Common myeloid progenitor, CD34-positive (primary cell): Measurements from ENCODE around the gene MOSPD2.

ENCODE experiments used
- CTCF ChIA-PET: fragments of 350-600 bp; sonication (Branson Sonifier 250); formaldehyde crosslinking; loops from one replicate; lab custom pipeline; 2021; ENCODE audit warnings: antibody characterized with exemption; lab: Charles Lee
- POLR2A ChIA-PET: fragments of 350-600 bp; sonication (Branson Sonifier 250); formaldehyde crosslinking; loops from one replicate; lab custom pipeline; 2021; ENCODE audit warnings: antibody characterized with exemption; lab: Charles Lee
- DNase-seq, 3 donors: peaks; one replicate each; pipeline versions ENCODE4 v3.0.0 to v3.0.0-alpha.2; 2013
- H3K27ac ChIP-seq, 2 experiments: 1 replicate in 1 of 2; 2 replicates in 1 of 2; pipeline ENCODE4 v1.7.0; 2013; ENCODE audit warnings: inconsistent platforms in 2 of 2, low read length in 2 of 2, mild to moderate bottlenecking in 2 of 2, low read depth in 1 of 2, moderate library complexity in 1 of 2; ENCODE audit not compliant: severe bottlenecking in 2 of 2, insufficient read depth in 1 of 2, poor library complexity in 1 of 2
- H3K27me3 ChIP-seq, 5 experiments: replicated peaks in 2 of 5; 1 replicate in 3 of 5; 2 replicates in 2 of 5; pipeline versions ENCODE4 v1.6.1 to v1.7.0; 2013; ENCODE audit warnings: low read length in 4 of 5, mild to moderate bottlenecking in 2 of 5, moderate library complexity in 2 of 5, inconsistent platforms in 1 of 5; ENCODE audit not compliant: insufficient read depth in 5 of 5, control insufficient read depth in 4 of 5
- H3K36me3 ChIP-seq, 4 experiments: 1 replicate in 2 of 4; 2 replicates in 2 of 4; pipeline versions ENCODE4 v1.6.1 to v1.7.0; 2013; ENCODE audit warnings: low read length in 3 of 4, control low read depth in 1 of 4, mild to moderate bottlenecking in 1 of 4; ENCODE audit not compliant: control insufficient read depth in 4 of 4, insufficient read depth in 4 of 4
- H3K4me1 ChIP-seq, 4 experiments: 1 replicate in 3 of 4; 2 replicates in 1 of 4; pipeline versions ENCODE4 v1.6.1 to v1.7.1; 2013; ENCODE audit warnings: low read length in 3 of 4, mild to moderate bottlenecking in 3 of 4, control low read depth in 1 of 4, inconsistent platforms in 1 of 4, moderate library complexity in 1 of 4; ENCODE audit not compliant: control insufficient read depth in 4 of 4, insufficient read depth in 4 of 4; ENCODE audit errors: control extremely low read depth in 1 of 4
- H3K4me3 ChIP-seq, 7 experiments: 1 replicate in 4 of 7; 2 replicates in 3 of 7; pipeline versions ENCODE4 v1.5.1 to v1.7.0; 2013; ENCODE audit warnings: mild to moderate bottlenecking in 7 of 7, low read length in 6 of 7, moderate library complexity in 6 of 7, inconsistent platforms in 2 of 7, low read depth in 2 of 7, control low read depth in 1 of 7; ENCODE audit not compliant: insufficient read depth in 4 of 7, control insufficient read depth in 1 of 7; ENCODE audit errors: extremely low read depth in 1 of 7
- H3K9me3 ChIP-seq, 5 experiments: 1 replicate in 4 of 5; 2 replicates in 1 of 5; pipeline versions ENCODE4 v1.6.1 to v1.7.1; 2013; ENCODE audit warnings: low read length in 4 of 5, mild to moderate bottlenecking in 2 of 5, inconsistent platforms in 1 of 5, low read depth in 1 of 5, moderate library complexity in 1 of 5; ENCODE audit not compliant: control insufficient read depth in 4 of 5, insufficient read depth in 2 of 5; ENCODE audit errors: control extremely low read depth in 1 of 5
- WGBS: methylation state at CpG from one replicate; pipeline ENCODE4 v1.1.5; 2013; ENCODE audit not compliant: insufficient coverage; 5-methylcytosine and 5-hydroxymethylcytosine counted together

MOSPD2 gene

DNA sequence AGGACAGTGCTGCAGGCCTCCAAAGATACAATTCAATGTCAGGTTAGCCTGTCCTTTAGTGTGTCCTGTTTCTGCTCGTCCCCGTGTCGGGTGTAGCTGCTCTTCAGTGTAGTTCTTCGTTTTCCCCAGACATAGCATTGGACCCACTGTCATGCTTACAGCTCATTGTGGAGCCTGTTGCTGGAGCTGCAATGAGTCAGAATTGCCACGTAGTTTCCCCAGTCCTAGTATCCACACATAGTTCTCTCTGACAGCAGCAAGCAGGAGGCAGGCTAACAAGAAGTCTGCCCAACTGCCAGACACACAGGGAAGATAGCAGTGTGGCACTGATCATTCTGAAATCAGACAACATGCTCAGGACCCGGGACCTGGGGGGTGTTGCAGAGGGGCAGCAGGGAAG, 49.2 kb downstream of the MOSPD2 start:
- peaks cover 0 to 2% (median under 1%) of the 10 kb centered on the region in 4 experiments for H3K36me3 ChIP-seq
- WGBS: 87% methylated on average over 5 of the region's 6 CpGs
- peaks cover 0 to 4% (median 0%) of the 10 kb centered on the region in 4 experiments for H3K4me1 ChIP-seq
- POLR2A ChIA-PET: no interaction called here
- H3K4me3 ChIP-seq: no peak overlapping the region
- peaks cover 0 to 5% (median 0%) of the 10 kb centered on the region in 5 experiments for H3K27me3 ChIP-seq
- H3K27ac ChIP-seq: no peak overlapping the region
- no peaks in the 10 kb centered on the region for H3K9me3 ChIP-seq
- DNase-seq: no peak
- CTCF ChIA-PET: no interaction called here

DNA sequence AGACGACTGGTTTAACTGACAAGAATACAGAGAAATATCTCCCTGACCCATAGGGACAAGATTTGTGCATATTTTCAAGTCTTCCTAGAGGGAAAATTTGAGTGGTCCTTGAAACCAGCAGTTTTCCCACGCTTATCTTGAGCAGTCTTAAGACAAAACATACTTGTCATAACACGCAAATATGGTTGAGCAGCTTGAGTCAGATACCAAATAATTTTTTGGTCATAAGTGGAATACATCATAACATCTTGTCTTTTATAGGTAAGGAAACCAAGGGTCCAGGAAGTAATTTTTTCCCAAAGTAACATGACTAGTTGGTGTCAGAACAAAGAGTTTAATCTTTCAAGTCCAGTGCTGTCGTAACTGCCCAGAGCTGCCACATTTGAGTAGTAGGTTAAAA, 50.5 kb downstream of the MOSPD2 start:
- Histone ChIP-seq H3K36me3 (peaks cover 0 to under 1% (median 0%) of the 10 kb centered on the region in 4 experiments), H3K4me3 (no peak overlapping the region), H3K27me3 (peaks cover 0 to 5% (median 0%) of the 10 kb centered on the region in 5 experiments), H3K9me3 (no peaks in the 10 kb centered on the region), H3K27ac (no peak overlapping the region), H3K4me1 (peaks cover 0 to 4% (median 0%) of the 10 kb centered on the region in 4 experiments)
- WGBS: 100% methylated on average over 1 of the region's 4 CpGs
- ChIA-PET POLR2A (no interaction called here), CTCF (no interaction called here)
- no peak for DNase-seq

DNA sequence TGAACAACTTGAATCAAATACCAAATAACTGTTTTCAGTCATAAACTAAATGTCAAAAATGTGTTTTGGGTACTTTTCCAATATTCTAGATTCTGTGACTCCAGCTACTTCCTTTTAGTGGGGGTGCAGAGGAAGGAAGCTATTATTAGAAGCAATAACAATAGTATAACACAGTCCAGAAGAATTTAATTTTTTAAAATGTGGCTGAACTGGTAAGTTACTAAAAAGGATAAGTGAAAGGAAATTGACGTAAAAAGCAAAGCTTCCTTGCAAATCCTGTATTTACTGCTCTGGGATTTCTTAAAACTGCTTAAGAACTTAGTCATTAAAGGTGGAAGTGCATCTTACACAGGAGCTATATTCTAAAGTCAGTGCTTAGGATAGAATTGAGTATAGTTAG, 53.2 kb downstream of the MOSPD2 start:
- ChIA-PET CTCF (no interaction called here), POLR2A (no interaction called here)
- no CpG with 5 or more reads among the region's 1 CpG for WGBS
- no peak overlapping the region for H3K4me3 ChIP-seq
- no peak overlapping the region for H3K27ac ChIP-seq
- H3K4me1 ChIP-seq: no peaks in the 10 kb centered on the region
- H3K36me3 ChIP-seq: no peaks in the 10 kb centered on the region
- DNase-seq: no peak
- H3K27me3 ChIP-seq: peaks cover 0 to 3% (median 0%) of the 10 kb centered on the region in 5 experiments
- H3K9me3 ChIP-seq: no peaks in the 10 kb centered on the region

DNA sequence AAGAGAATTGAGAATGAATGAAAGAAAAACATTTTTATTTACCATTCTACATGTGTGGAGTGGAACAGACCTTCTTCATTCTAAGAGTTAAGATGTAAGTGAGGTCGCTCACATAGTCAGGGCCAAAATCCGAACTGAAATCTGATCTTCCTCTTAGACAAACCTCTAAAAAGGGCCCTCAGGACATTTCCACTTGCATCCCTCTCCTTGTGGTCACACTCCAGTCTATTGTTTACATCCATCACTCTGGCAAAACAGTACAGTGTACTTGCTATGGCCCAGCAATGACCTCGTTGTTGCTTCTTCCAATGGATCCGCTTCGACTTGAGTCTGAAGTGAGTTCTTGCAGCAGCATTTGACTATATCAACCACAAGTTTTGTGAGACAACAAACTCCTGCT, 54.2 kb downstream of the MOSPD2 start:
- no peak overlapping the region for H3K4me3 ChIP-seq
- ChIA-PET POLR2A (no interaction called here), CTCF (no interaction called here)
- DNase-seq: no peak
- no peaks in the 10 kb centered on the region for H3K9me3 ChIP-seq
- WGBS: 82% methylated on average over 5 of the region's 5 CpGs
- H3K27me3 ChIP-seq: peaks cover 0 to 3% (median 0%) of the 10 kb centered on the region in 5 experiments
- no peaks in the 10 kb centered on the region for H3K4me1 ChIP-seq
- no peak overlapping the region for H3K27ac ChIP-seq
- H3K36me3 ChIP-seq: no peaks in the 10 kb centered on the region

DNA sequence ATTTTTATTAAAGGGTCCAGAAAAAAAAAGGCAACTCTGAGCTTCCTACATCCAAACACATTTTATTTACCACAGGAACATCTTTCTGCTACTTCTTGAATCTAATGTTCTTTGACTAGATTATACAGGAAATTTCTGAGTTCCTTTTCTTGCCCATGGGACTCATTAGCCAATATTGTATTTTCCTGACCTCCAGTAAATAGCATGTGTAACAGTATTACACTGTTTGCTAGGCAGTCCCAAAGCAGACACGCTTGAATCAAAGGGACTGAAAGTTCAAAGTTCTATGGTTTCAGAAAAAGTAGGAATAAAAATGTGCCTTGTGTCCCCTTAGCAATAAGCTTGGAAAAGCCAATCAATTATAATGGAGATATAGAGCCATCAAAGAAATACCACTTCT, 57.4 kb downstream of the MOSPD2 start:
- POLR2A ChIA-PET: no interaction called here
- DNase-seq: no peak
- Histone ChIP-seq H3K4me1 (no peaks in the 10 kb centered on the region), H3K27ac (no peak overlapping the region), H3K27me3 (no peaks in the 10 kb centered on the region), H3K9me3 (no peaks in the 10 kb centered on the region), H3K36me3 (no peaks in the 10 kb centered on the region), H3K4me3 (no peak overlapping the region)
- CTCF ChIA-PET: no interaction called here
- 100% methylated on average over 1 of the region's 1 CpG for WGBS

DNA sequence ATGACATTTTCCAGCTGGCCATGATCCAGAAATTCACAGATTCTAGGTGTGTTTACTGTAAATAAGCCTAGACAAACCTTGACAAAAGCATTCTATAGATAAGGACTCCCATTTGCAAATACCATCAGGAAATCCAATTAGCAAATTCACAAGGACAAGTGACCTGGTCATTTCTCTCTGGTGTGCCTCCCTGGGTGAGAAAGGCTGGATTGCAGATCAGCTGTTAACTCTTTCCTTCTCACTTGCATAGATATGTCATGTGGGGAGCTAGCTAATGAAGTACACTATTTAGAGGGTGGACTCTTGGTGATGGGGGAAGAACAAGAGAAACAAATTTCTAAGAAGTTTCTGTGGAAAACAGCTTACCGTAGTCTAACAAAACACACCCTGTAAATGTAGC, 58.9 kb downstream of the MOSPD2 start:
- CTCF ChIA-PET: no interaction called here
- POLR2A ChIA-PET: no interaction called here
- Histone ChIP-seq H3K27ac (no peak overlapping the region), H3K9me3 (no peaks in the 10 kb centered on the region), H3K27me3 (no peaks in the 10 kb centered on the region), H3K36me3 (no peaks in the 10 kb centered on the region), H3K4me3 (no peak overlapping the region), H3K4me1 (no peaks in the 10 kb centered on the region)
- no peak for DNase-seq
- no CpG with 5 or more reads among the region's 1 CpG for WGBS

DNA sequence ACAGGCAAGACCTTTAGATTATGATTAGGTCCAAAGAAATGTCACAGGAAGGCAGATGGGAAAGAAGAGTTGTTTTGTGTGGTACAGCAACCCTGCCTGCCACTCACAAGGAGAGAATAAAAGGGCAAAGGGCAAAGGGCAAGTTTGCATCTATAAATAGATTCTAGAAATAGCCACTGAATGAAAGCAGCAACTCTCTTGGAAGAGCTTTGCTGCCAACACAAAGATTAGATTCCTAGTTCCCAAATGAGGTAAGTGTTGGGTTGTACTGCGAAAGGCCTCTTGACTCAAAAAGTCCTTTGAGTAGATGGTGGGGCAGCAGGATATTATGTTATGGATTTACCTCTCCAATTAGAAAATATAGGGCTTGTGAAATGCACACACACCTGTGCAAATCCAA, 61.2 kb downstream of the MOSPD2 start:
- H3K27ac ChIP-seq: no peak overlapping the region
- no CpG with 5 or more reads among the region's 1 CpG for WGBS
- POLR2A ChIA-PET: no interaction called here

More for the DNA sequence above, 61.2 kb downstream of the MOSPD2 start:
- Histone ChIP-seq H3K4me1 (no peaks in the 10 kb centered on the region), H3K36me3 (no peaks in the 10 kb centered on the region), H3K27me3 (no peaks in the 10 kb centered on the region), H3K9me3 (no peaks in the 10 kb centered on the region), H3K4me3 (no peak overlapping the region)
- no peak for DNase-seq
- CTCF ChIA-PET: no interaction called here
